ENCODE measurements around the gene CCDC85B. TPM values are rescaled to one million over a fixed set of nuclear protein-coding genes. Genes with fewer than 3 reads are reported as not detected.

CCDC85B gene
- total and polyA plus RNA-seq, 12 donors, result 0.16 to 162 (median 58.4) TPM

DNA sequence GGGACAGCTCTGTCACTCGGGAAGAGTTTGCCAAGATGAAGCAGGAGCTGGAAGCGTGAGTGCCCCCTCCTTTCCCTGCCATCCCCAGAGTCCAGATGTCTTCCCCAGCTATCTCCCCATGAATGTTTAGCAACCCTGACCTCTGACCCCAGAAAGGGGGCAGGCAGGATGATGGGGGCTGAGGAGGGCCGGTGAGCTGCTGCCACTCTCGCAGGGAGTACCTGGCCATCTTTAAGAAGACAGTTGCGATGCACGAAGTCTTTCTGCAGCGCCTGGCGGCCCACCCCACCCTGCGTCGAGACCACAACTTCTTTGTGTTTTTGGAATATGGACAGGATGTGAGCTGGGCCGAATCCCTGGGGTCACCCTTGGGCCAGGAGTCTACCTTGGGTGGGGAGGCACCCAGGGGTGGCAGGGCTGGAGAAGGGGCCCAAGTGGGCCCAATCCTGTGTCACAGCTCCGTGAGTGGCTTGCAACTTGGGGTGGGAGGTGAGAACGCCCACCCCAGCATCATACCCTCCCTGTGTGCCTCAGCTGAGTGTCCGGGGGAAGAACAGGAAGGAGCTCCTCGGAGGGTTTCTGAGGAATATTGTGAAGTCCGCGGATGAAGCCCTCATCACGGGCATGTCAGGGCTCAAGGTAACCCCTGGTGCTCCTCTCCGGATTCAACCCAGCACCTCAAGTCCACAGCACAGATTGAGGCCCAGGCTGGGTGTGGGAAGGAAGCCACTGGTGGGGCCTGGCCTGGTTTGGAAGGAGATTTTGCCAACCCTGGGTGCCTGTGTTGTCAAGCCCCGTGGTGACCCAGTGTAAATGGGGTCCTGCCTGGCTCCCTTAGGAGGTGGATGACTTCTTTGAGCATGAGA, 40.0 kb upstream of the CCDC85B start:
- intact Hi-C loops (cut with DNase I), result no loop called here

DNA sequence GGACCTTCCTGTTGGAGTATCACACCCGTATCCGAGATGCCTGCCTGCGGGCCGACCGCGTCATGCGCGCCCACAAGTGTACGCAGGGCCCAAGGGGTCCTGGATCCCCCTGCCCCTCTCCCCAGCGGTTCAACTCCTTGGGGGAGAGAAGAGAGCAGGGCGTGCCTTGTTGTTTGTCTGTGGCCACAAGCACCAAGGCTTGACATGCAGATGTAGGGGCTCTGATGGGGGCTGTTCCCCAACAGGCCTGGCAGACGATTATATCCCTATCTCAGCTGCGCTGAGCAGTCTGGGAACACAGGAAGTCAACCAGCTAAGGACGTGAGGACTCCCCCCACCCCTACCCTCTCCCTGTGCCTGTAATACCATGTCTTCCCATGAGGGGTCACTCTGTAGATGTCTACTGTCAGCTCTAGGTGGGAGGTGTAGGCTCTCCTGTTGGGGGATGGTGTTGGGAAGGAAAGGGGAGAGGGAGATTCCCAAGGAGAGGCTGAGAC, 39.3 kb upstream of the CCDC85B start:
- Histone ChIP-seq H3K27me3 (no peaks in the 10 kb centered on the region), H3K4me3 (no peak overlapping the region), H3K9me3 (replicated peaks in 1 of 3) (no peaks in the 10 kb centered on the region), H3K4me1 (replicated peaks in 1 of 2) (peaks cover 0 to 7% of the 10 kb centered on the region in 2 donors), H3K27ac (no peak overlapping the region), H3K36me3 (replicated peaks in 1 of 2) (peaks cover 0 to 46% of the 10 kb centered on the region in 2 donors)
- DNase-seq, result no peak
- WGBS, 4 donors, result 85 to 89% (median 88%) methylated on average over 9 to 14 of the region's 14 CpGs
- intact Hi-C loops (cut with DNase I), result no loop called here
- TF ChIP-seq CTCF (IDR thresholded peaks at IDR 0.05) (peak in 5 of 6 experiments; percentile 10 to 49 (median 24)), POLR2A (IDR thresholded peaks at IDR 0.05) (peak in 1 of 2 donors; percentile 7)

More for the DNA sequence above, 40.0 kb upstream of the CCDC85B start:
- no peaks in the 10 kb centered on the region for H3K9me3 ChIP-seq (replicated peaks in 1 of 3)
- peaks cover 0 to 39% of the 10 kb centered on the region in 2 donors for H3K36me3 ChIP-seq (replicated peaks in 1 of 2)
- peak in 1 of 7 donors; percentile 30 for DNase-seq
- H3K4me1 ChIP-seq (replicated peaks in 1 of 2), result peaks cover 0 to 3% of the 10 kb centered on the region in 2 donors
- WGBS, 4 donors, result 68 to 80% (median 76%) methylated on average over 6 to 20 of the region's 20 CpGs
- H3K27ac ChIP-seq, result no peak overlapping the region
- TF ChIP-seq CTCF (IDR thresholded peaks at IDR 0.05), result no peak
- no peak for TF ChIP-seq POLR2A (IDR thresholded peaks at IDR 0.05)
- no peak overlapping the region for H3K4me3 ChIP-seq
- H3K27me3 ChIP-seq, result no peaks in the 10 kb centered on the region

DNA sequence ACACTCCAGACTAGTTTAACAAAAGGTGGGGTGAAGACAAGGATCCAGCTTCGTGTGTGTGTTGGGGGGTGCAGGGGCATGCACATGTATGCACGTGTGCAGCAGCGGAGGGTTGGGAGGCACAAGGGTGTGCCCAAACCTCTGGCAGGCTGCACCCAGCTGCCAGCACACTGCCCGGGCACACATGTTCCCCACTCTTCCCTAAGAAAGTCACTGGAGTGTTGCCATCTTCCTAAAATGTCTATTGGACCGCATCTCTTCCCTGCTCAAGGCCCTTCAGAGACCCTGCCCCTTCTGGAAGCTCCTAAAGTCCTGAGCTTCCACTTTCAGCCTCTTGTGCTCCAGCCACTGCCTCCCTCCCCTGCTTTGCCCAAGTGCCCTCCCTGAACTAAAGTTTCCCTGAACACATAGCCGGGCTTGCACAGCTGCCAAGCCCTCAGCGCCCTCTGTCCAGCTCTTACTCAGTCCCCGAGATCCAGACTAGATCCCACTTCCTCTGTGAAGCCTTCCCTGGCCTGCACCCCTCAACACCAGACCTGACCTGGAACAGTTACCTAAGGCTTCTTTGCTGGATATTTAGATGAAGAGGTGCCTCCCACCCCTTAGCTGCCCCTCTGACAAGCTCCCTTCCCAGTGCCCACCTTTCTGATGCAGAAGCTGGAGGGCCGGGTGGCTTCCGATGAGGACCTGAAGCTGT, 38.5 kb upstream of the CCDC85B start:
- DNase-seq, result no peak
- H3K36me3 ChIP-seq (replicated peaks in 1 of 2), result peaks cover 0 to 46% of the 10 kb centered on the region in 2 donors
- H3K27ac ChIP-seq, result no peak overlapping the region
- no peaks in the 10 kb centered on the region for H3K27me3 ChIP-seq
- H3K4me1 ChIP-seq (replicated peaks in 1 of 2), result peaks cover 5 to 13% of the 10 kb centered on the region in 2 donors
- intact Hi-C loops (cut with DNase I), result no loop called here
- H3K4me3 ChIP-seq, result no peak overlapping the region
- no peaks in the 10 kb centered on the region for H3K9me3 ChIP-seq (replicated peaks in 1 of 3)
- WGBS, 4 donors, result 86 to 92% (median 89%) methylated on average over 7 to 10 of the region's 10 CpGs
- TF ChIP-seq POLR2A (IDR thresholded peaks at IDR 0.05), result no peak
- TF ChIP-seq CTCF (IDR thresholded peaks at IDR 0.05), result no peak

All from adrenal gland (tissue), 12 donors.